ENCODE results near the gene HOXA3.
A peak's percentile ranks its signal among the peaks of the same experiment; 100 is the strongest.

Gene HOXA3

DNA sequence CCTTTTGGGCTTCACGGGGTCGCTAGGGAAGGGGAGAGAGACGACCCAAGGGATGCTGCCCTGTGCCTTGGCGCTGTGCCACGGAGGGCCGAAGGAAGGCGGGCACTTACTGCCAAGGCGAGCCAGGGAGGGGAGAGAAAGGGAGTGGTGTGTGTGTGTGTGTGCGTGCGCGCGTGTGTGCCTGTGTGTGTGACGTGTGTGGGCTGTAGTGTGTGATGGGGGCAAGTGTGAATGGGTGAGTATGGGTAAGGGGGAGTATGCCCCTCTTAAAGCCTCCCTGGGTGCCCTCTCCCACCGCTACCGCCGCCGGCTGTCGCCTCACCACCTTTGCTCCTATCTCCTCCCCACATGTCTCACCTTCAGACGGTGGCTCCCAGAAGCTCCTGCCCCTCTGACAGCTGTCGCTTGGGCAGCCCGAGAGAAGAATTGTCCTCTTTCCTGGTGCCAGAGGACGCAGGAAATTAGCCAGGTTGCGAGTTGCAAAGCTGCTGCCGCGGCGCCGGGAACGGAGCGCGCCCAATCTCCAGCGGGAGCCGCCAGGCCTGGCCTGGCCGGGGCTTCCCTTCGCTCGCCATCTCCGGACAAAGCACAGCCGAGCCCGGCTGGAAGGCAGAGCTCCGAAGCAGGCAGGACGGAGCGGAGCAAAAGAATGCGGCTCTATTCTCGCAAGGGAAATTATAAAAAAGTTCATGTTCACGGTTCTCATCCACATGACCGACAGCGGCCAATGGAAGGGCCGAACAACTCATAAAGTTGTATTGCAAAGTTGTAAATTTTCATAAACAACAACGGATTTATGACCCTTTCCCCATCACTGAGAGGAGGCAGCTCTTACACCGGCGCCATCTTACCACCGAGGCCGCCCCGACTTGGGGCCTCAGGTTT lies at the start of gene HOXA3:
Gene HOXA3, minus strand, starts transcription at position 653 of the 885 bp plus-strand sequence. CDS start 41,943 bp downstream, outside the sequence.
- in situ Hi-C loops (cut with MboI; ENCODE audit: low pct_unique_long_range_greater_than_20kb, low sequenced_read_pairs, unreplicated experiment) = loop anchor here (10.0 to 25.0 kb wide), 2 partner anchors 93 to 790 kb away; partner anchors contain the start of gene EVX1
- no peak for DNase-seq (ENCODE audit: low spot score)
- TF ChIP-seq, protein P1, sequence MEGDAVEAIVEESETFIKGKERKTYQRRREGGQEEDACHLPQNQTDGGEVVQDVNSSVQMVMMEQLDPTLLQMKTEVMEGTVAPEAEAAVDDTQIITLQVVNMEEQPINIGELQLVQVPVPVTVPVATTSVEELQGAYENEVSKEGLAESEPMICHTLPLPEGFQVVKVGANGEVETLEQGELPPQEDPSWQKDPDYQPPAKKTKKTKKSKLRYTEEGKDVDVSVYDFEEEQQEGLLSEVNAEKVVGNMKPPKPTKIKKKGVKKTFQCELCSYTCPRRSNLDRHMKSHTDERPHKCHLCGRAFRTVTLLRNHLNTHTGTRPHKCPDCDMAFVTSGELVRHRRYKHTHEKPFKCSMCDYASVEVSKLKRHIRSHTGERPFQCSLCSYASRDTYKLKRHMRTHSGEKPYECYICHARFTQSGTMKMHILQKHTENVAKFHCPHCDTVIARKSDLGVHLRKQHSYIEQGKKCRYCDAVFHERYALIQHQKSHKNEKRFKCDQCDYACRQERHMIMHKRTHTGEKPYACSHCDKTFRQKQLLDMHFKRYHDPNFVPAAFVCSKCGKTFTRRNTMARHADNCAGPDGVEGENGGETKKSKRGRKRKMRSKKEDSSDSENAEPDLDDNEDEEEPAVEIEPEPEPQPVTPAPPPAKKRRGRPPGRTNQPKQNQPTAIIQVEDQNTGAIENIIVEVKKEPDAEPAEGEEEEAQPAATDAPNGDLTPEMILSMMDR (IDR thresholded peaks at IDR 0.05; ENCODE audit: extremely low read depth, insufficient read depth, missing control alignments) = no peak

DNA sequence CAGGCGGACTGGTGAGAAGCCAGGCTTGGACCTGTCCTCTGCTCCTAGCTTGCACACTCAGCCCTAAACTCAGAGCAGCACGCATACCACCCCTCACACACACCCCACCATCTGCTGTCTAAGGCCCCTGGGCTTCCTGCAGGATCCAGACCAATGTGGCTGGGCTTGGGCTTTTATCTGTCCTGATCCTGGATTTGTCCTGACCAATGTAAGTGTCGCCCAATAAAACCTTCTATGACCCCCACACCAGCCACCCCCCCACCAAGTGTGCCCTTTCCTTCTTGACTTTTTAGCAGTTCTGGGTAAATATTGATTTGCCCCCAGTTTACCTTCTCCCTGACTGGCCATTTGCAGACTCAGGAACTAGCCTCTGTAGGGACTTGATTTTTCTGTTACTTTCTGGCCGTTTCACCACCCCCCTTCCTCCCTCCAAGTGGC lies 49.2 kb upstream of the HOXA3 start:
- DNase-seq (ENCODE audit: low spot score) = no peak
- in situ Hi-C loops (cut with MboI; ENCODE audit: low pct_unique_long_range_greater_than_20kb, low sequenced_read_pairs, unreplicated experiment) = loop anchor here (10.0 kb wide), 1 partner anchor 723 kb away; no protein-coding TSS in a partner anchor
- TF ChIP-seq, protein P1 (IDR thresholded peaks at IDR 0.05; ENCODE audit: extremely low read depth, insufficient read depth, missing control alignments) = no peak

DNA sequence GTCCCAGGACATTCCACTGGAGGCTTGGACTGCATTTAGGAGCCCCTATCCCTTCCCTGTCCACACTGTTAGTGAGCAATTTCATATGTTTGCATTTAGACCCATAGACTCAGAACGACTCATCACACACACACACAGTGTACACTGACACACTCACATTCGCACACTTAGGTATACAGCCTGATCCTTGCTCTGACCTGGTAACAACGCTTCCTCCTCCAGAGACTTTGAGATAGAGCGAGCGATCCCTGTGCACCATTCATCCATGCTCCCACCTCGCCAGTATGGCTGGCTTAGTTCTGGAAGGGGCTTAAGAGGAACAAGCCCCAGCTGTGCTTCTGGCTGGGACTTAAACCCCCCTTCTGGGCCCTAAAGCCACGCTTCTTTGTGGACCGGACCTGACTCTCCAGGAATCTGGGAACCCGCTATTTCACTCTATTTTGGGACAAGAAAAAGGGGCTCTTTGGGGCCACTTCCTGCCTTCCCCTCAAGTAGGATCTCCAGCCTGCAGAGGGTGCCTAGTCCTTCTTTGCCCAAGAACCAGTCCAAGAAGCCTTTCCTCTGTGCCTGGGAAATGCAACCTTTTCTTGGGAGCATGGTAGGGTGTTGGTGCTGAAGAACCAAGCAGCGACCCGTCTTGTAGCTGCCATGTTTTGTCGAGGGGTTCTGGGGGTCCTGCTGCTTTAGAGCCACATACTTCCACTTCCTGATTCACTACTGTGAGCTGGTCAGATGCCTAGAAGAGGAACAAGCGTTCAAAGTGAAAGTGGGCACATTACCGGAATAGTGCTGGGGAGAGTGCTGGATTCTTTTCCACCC lies 48.6 kb upstream of the HOXA3 start:
- DNase-seq (ENCODE audit: low spot score) = no peak
- in situ Hi-C loops (cut with MboI; ENCODE audit: low pct_unique_long_range_greater_than_20kb, low sequenced_read_pairs, unreplicated experiment) = loop anchor here (10.0 kb wide), 1 partner anchor 724 kb away; no protein-coding TSS in a partner anchor

DNA sequence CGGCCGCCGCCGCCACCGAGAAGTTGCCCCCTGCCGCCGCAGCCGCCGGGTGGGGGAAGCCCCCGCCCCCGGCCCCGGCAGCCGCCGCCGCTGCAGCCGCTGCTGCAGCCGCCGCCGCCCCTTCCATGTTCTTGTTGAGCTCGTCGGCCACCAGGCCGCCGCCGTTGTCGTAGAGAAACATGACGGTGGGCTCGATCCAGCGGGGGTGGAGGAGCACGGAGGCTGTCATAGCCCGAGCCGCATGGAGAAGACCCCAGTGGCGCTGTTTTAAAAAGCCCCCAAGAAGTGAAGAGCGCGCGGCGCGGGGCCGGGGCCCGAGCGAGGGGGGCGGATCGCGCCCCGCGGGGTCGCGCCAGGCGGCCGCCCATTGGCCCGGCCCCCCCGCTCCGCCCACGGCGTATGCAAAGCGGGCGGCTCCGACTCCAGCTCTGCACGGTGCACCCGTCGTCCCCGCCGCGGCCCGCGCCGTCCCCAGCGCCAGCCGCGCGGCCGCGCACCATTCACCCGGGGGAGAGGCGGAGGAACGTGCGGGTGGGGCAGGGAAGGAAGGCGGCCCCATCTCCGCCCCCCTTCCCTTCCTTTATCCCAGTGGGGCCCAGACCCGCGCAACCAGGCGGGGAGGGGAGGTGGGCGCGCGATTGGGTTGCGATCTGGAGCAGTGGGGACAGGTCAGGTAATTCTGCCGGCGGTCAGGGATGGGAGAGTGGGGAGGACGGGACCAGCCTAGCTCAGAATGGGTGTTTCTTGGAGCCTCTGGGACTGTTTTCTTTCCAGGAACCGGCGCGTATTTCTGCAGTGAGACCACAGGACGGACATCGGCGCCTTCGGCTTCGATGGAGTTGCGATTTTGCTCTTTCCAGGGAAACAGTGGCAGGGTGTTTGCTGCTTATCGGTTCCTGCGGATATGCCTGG lies 47.7 kb upstream of the HOXA3 start, which contains the start of gene HOXA13:
Gene HOXA13, minus strand, starts transcription at position 243 of the 912 bp plus-strand sequence. Its CDS starts 14 bp downstream, at position 229.
- peak; percentile 69 for DNase-seq (ENCODE audit: low spot score)
- TF ChIP-seq, protein P1 (IDR thresholded peaks at IDR 0.05; ENCODE audit: extremely low read depth, insufficient read depth, missing control alignments) = no peak
- in situ Hi-C loops (cut with MboI; ENCODE audit: low pct_unique_long_range_greater_than_20kb, low sequenced_read_pairs, unreplicated experiment) = loop anchor here (10.0 kb wide), 1 partner anchor 725 kb away; no protein-coding TSS in a partner anchor

More for the DNA sequence above, 48.6 kb upstream of the HOXA3 start:
- TF ChIP-seq, protein P1 (IDR thresholded peaks at IDR 0.05; ENCODE audit: extremely low read depth, insufficient read depth, missing control alignments) = no peak

DNA sequence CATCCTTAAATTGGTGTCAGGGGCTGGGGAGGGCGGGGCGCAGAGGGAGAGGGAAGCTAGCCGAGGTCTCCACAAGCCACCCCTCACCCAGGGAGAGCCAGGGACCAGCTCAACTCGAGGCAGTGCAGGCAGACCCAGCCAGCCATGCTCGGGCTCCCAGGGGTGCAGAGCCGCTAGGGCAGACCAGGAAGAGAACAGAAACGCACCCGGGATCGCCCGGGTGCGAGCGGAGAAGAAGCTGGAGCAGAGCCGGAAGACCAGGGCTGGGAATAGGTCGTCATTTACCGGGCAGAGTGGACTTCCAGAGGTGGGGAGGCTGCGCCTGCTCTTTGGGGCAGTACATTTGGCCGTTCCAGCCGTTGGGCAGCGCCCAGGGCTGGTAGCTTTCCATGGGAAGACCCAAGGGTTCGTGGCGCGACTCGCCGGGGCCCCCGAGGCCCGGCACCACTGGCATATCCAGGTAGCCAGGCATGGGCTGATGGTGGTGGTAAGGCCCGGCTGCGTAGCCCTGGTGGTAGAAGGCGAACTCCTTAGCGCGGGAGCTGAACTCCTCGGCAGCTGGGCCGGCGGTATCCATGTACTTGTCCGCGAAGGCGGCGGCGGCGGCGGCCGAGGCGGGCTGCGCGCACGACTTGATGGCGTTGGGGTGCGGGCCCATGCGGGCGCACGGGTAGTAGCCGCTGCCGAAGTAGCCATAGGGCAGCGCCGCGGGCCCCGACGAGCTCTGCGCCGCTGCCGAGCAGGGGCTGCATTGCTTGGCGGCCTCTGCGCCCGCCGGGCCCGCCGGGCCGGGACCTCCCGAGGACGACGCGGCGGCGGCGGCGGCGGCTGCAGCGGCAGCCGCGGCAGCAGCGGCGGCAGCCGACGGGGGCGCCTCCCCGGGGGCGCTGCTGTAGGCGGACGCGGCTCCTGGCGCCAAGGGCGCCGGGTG lies 46.8 kb upstream of the HOXA3 start:
- DNase-seq (ENCODE audit: low spot score) = no peak
- in situ Hi-C loops (cut with MboI; ENCODE audit: low pct_unique_long_range_greater_than_20kb, low sequenced_read_pairs, unreplicated experiment) = no loop called here
- TF ChIP-seq, protein P1 (IDR thresholded peaks at IDR 0.05; ENCODE audit: extremely low read depth, insufficient read depth, missing control alignments) = no peak
